HCT116 (cell line): ENCODE data around the gene NPHS1. TPM values are rescaled to one million over a fixed set of nuclear protein-coding genes. Genes with fewer than 3 reads are reported as not detected.

Source experiments
- ATAC-seq: fragments of 200-7000 bp; cut with Tn5 transposase; 2 replicates; pipeline ENCODE4 v1.9.1; 2020; ENCODE audit warnings: mild to moderate bottlenecking, moderate library complexity
- BruUV-seq: library from RNA; stranded (reverse); fragments of 400-500 nt; replicated peaks from 2 replicates; lab custom pipeline; 2021; lab: Mats Ljungman, UMichigan
- CTCF ChIA-PET: fragments of 300-600 bp; sonication (Branson Sonifier 250); formaldehyde crosslinking; loops from one replicate; lab custom pipeline; 2021; ENCODE audit warnings: antibody characterized with exemption; lab: Charles Lee
- POLR2A ChIA-PET: fragments of 300-600, 350-600 bp; sonication (Branson Sonifier 250); formaldehyde crosslinking; loops from one replicate; lab custom pipeline; 2021; ENCODE audit warnings: antibody characterized with exemption; lab: Charles Lee
- RAD21 ChIA-PET, 2 experiments: fragments of 300-600 bp; sonication (Branson Sonifier 250); formaldehyde crosslinking; loops; one replicate each; lab custom pipeline; 2023; ENCODE audit warnings: low total read pairs in 2 of 2; ENCODE audit not compliant: uncharacterized antibody in 2 of 2, unreplicated experiment in 2 of 2, low non-redundant PET in 1 of 2; lab: Charles Lee
- DNase-seq: peaks from one replicate; pipeline ENCODE4 v3.0.0-alpha.2; 2010; ENCODE audit warnings: low read depth, low spot score
- H2AFZ ChIP-seq: fragments of 200-600 bp; shearing (Covaris generic), sonication (generic); 2 replicates; pipeline ENCODE4 v1.6.1; 2017; ENCODE audit warnings: low read depth, mixed run types, mixed read lengths, antibody characterized with exemption, low read length; ENCODE audit not compliant: poor library complexity, severe bottlenecking
- H3K27ac ChIP-seq: 2 replicates; pipeline ENCODE4 v1.5.1; 2012; ENCODE audit warnings: low read depth, low read length
- H3K27me3 ChIP-seq: fragments of 200-600 bp; sonication (generic); 2 replicates; pipeline ENCODE4 v1.6.1; 2016; ENCODE audit warnings: mixed run types, low read length, mixed read lengths; ENCODE audit not compliant: insufficient read depth
- H3K36me3 ChIP-seq, 2 experiments: fragments of 200-500 bp in 1 of 2; fragments of 200-600 bp in 1 of 2; sonication (Bioruptor generic) in 1 of 2; sonication (generic) in 1 of 2; 2 replicates each; pipeline versions ENCODE4 v1.5.1 to v1.6.1; 2014 to 2016; ENCODE audit warnings: low read length in 2 of 2, inconsistent platforms in 1 of 2, mixed read lengths in 1 of 2, mixed run types in 1 of 2; ENCODE audit not compliant: insufficient read depth in 2 of 2, control insufficient read depth in 1 of 2
- H3K4me1 ChIP-seq, 2 experiments: fragments of 200-600 bp in 1 of 2; sonication (generic) in 1 of 2; 2 replicates each; pipeline versions ENCODE4 v1.5.1 to v1.6.1; 2012 to 2017; ENCODE audit warnings: low read length in 2 of 2, inconsistent platforms in 1 of 2, mild to moderate bottlenecking in 1 of 2, mixed read lengths in 1 of 2, mixed run types in 1 of 2, moderate library complexity in 1 of 2; ENCODE audit not compliant: insufficient read depth in 2 of 2, control insufficient read depth in 1 of 2
- H3K4me2 ChIP-seq: fragments of 200-600 bp; sonication (generic); 2 replicates; pipeline ENCODE4 v1.6.1; 2017; ENCODE audit warnings: mixed run types, low read length, mixed read lengths
- H3K4me3 ChIP-seq, 2 experiments: fragments of 200-600 bp in 1 of 2; sonication (generic) in 1 of 2; replicated peaks in 1 of 2; 2 replicates each; pipeline ENCODE4 v1.5.1; 2011 to 2016; ENCODE audit warnings: low read length in 2 of 2, control low read depth in 1 of 2, low read depth in 1 of 2, mild to moderate bottlenecking in 1 of 2, mixed read lengths in 1 of 2, mixed run types in 1 of 2
- H3K79me2 ChIP-seq: fragments of 200-600 bp; sonication (generic); 2 replicates; pipeline ENCODE4 v1.6.1; 2017; ENCODE audit warnings: mild to moderate bottlenecking, mixed run types, low read length, moderate library complexity, mixed read lengths; ENCODE audit not compliant: insufficient read depth
- H3K9ac ChIP-seq: fragments of 200-600 bp; sonication (generic); 2 replicates; pipeline ENCODE4 v1.6.1; 2016; ENCODE audit warnings: low read length, mixed read lengths
- H3K9me2 ChIP-seq: fragments of 200-600 bp; sonication (generic), shearing (Covaris generic); 2 replicates; pipeline ENCODE4 v1.6.1; 2017; ENCODE audit warnings: mixed run types, mild to moderate bottlenecking, moderate library complexity; ENCODE audit not compliant: insufficient read depth
- H3K9me3 ChIP-seq, 2 experiments: fragments of 200-500 bp in 1 of 2; fragments of 200-600 bp in 1 of 2; sonication (Bioruptor generic) in 1 of 2; sonication (generic) in 1 of 2; 2 replicates each; pipeline ENCODE4 v1.6.1; 2014 to 2017; ENCODE audit warnings: low read length in 2 of 2, mixed read lengths in 2 of 2, inconsistent platforms in 1 of 2, low read depth in 1 of 2, mild to moderate bottlenecking in 1 of 2, mixed run types in 1 of 2, moderate library complexity in 1 of 2; ENCODE audit not compliant: control insufficient read depth in 1 of 2, insufficient read depth in 1 of 2
- H4K20me1 ChIP-seq: fragments of 200-600 bp; sonication (generic), shearing (Covaris generic); 2 replicates; pipeline ENCODE4 v1.6.1; 2017; ENCODE audit warnings: mixed run types, mild to moderate bottlenecking, moderate library complexity; ENCODE audit not compliant: insufficient read depth
- CEBPB ChIP-seq: IDR thresholded peaks from 2 replicates; pipeline ENCODE4 v1.6.1; 2012; ENCODE audit warnings: low read depth
- EZH2phosphoT487 ChIP-seq: fragments of 200-600 bp; IDR thresholded peaks from 2 replicates; pipeline ENCODE4 v1.6.1; 2018; ENCODE audit warnings: antibody characterized with exemption, borderline replicate concordance
- FOSL1 ChIP-seq: IDR thresholded peaks from 2 replicates; pipeline ENCODE4 v1.6.1; 2012; ENCODE audit warnings: low read depth
- SRF ChIP-seq: IDR thresholded peaks from 2 replicates; pipeline ENCODE4 v1.6.1; 2012; ENCODE audit warnings: low read depth
- TCF7L2 ChIP-seq: IDR thresholded peaks from 2 replicates; pipeline ENCODE4 v1.7.0; 2011; ENCODE audit warnings: borderline replicate concordance, inconsistent platforms; ENCODE audit not compliant: insufficient read depth, insufficient read length; ENCODE audit errors: extremely low read depth
- intact Hi-C: fragments of 100-400 bp; cut with micrococcal nuclease; formaldehyde crosslinking; loops from 2 replicates; pipeline ENCODE4 v1.10.0; 2022
- total RNA-seq: library from RNA; stranded (reverse); gene quantifications from one replicate; pipeline ENCODE4 v1.2.1, GENCODE V29; 2021; ENCODE audit not compliant: unreplicated experiment
- TF ChIP-seq, protein P1 (sequence below): IDR thresholded peaks from 2 replicates; pipeline ENCODE4 v1.6.1; 2012; ENCODE audit warnings: low read depth
- TF ChIP-seq, protein P2 (sequence below): IDR thresholded peaks from 2 replicates; pipeline ENCODE4 v1.6.1; 2011; ENCODE audit warnings: mild to moderate bottlenecking, low read length, moderate library complexity; ENCODE audit not compliant: insufficient replicate concordance; ENCODE audit errors: extremely low read depth

NPHS1 gene
- total RNA-seq, 1 experiment from 2014 or later = 0.57 TPM

DNA sequence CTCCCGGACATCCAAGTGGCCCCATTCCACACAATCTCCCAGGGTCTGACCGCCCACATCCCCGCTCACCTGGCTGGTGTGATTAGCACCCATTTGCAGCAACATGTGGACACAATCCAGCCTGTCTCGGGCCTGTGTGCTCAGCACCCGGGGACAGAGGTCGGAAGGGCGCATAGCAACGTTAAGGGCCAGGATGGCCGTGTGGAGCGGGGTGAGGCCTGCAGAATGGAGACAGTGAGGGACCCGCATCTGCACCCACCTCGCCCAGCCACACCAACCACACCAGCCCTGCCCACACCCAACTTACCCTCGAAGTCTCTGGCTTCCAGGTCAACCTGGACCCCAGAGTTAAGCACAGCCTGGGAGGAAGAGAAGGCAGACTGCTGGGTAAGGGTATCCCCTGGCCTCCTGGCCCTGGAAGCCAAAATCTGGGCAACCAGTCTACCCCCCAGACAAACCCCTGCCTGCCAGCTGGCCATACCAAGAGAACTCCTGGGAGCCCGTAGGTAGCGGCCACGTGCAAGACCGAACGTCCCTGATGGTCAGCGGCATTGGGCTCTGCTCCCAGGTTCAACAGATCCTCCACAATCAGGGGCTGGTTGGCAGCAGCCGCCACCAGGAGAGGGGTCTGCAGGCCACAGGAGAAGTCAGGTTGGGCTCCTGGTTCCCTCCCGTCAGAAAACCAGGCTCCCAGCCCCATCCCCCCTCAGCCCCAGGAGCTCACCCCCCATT, 43.8 kb upstream of the NPHS1 start:
- Histone ChIP-seq H2AFZ (no peak overlapping the region), H3K9me2 (no peaks in the 10 kb centered on the region), H3K4me2 (no peak overlapping the region), H3K4me3 (no peak overlapping the region), H4K20me1 (no peaks in the 10 kb centered on the region), H3K27ac (no peak overlapping the region), H3K79me2 (peaks cover 37% of the 10 kb centered on the region), H3K4me1 (peaks cover 5 to 15% of the 10 kb centered on the region in 2 experiments), H3K27me3 (no peaks in the 10 kb centered on the region), H3K9me3 (no peaks in the 10 kb centered on the region), H3K36me3 (peaks cover 20 to 31% of the 10 kb centered on the region in 2 experiments; a peak in 3 of 4 replicates), H3K9ac (no peak overlapping the region)
- ATAC-seq = no peak
- ChIA-PET RAD21 (no interaction called here), CTCF (no interaction called here), POLR2A (interaction anchor here (0.6 kb wide), 1 partner anchor 26 kb away, joined by 3 read pairs; no protein-coding TSS in a partner anchor)
- BruUV-seq = no TSS peak
- intact Hi-C loops = no loop called here
- TF ChIP-seq EZH2phosphoT487 = no peak
- no peak for TF ChIP-seq FOSL1
- TF ChIP-seq, protein P1, sequence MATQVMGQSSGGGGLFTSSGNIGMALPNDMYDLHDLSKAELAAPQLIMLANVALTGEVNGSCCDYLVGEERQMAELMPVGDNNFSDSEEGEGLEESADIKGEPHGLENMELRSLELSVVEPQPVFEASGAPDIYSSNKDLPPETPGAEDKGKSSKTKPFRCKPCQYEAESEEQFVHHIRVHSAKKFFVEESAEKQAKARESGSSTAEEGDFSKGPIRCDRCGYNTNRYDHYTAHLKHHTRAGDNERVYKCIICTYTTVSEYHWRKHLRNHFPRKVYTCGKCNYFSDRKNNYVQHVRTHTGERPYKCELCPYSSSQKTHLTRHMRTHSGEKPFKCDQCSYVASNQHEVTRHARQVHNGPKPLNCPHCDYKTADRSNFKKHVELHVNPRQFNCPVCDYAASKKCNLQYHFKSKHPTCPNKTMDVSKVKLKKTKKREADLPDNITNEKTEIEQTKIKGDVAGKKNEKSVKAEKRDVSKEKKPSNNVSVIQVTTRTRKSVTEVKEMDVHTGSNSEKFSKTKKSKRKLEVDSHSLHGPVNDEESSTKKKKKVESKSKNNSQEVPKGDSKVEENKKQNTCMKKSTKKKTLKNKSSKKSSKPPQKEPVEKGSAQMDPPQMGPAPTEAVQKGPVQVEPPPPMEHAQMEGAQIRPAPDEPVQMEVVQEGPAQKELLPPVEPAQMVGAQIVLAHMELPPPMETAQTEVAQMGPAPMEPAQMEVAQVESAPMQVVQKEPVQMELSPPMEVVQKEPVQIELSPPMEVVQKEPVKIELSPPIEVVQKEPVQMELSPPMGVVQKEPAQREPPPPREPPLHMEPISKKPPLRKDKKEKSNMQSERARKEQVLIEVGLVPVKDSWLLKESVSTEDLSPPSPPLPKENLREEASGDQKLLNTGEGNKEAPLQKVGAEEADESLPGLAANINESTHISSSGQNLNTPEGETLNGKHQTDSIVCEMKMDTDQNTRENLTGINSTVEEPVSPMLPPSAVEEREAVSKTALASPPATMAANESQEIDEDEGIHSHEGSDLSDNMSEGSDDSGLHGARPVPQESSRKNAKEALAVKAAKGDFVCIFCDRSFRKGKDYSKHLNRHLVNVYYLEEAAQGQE = no peak
- TF ChIP-seq TCF7L2 = no peak
- TF ChIP-seq SRF = no peak
- TF ChIP-seq CEBPB = no peak
- TF ChIP-seq, protein P2, sequence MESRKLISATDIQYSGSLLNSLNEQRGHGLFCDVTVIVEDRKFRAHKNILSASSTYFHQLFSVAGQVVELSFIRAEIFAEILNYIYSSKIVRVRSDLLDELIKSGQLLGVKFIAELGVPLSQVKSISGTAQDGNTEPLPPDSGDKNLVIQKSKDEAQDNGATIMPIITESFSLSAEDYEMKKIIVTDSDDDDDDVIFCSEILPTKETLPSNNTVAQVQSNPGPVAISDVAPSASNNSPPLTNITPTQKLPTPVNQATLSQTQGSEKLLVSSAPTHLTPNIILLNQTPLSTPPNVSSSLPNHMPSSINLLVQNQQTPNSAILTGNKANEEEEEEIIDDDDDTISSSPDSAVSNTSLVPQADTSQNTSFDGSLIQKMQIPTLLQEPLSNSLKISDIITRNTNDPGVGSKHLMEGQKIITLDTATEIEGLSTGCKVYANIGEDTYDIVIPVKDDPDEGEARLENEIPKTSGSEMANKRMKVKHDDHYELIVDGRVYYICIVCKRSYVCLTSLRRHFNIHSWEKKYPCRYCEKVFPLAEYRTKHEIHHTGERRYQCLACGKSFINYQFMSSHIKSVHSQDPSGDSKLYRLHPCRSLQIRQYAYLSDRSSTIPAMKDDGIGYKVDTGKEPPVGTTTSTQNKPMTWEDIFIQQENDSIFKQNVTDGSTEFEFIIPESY = no peak
- DNase-seq = no peak
